Nephron progenitor cell (in vitro differentiated cells): ENCODE results near the gene USP6NL.
A peak's percentile ranks its signal among the peaks of the same experiment; 100 is the strongest.

Experiments used
- DNase-seq: peaks from one replicate; pipeline ENCODE4 v3.0.0; 2021
- H3K27ac Mint-ChIP-seq: 2 replicates; pipeline ENCODE4 v1.8.0; 2021; ENCODE audit warnings: mild to moderate bottlenecking, moderate library complexity, mixed read lengths
- H3K27me3 Mint-ChIP-seq: 2 replicates; pipeline ENCODE4 v1.8.0; 2021; ENCODE audit warnings: mild to moderate bottlenecking, low read depth, mixed read lengths; ENCODE audit not compliant: poor library complexity
- H3K36me3 Mint-ChIP-seq: 2 replicates; pipeline ENCODE4 v1.8.0; 2021; ENCODE audit warnings: low read depth, mixed read lengths
- H3K4me1 Mint-ChIP-seq: 2 replicates; pipeline ENCODE4 v1.8.0; 2021; ENCODE audit warnings: mixed read lengths
- H3K4me3 Mint-ChIP-seq: 2 replicates; pipeline ENCODE4 v1.8.0; 2021; ENCODE audit warnings: mild to moderate bottlenecking, moderate library complexity, mixed read lengths
- H3K9me3 Mint-ChIP-seq: 2 replicates; pipeline ENCODE4 v1.8.0; 2021; ENCODE audit warnings: mild to moderate bottlenecking, moderate library complexity, mixed read lengths
- TF ChIP-seq, protein P1 (sequence below): fragments of 200-600 bp; sonication (generic); IDR thresholded peaks from 2 replicates; pipeline ENCODE4 v1.5.0; 2021; ENCODE audit warnings: antibody characterized with exemption

The USP6NL gene

GRCh38 chr10:11612021-11613001 is 861 bp upstream of the USP6NL start:
- peaks cover 12% of the 10 kb centered on the region for H3K36me3 Mint-ChIP-seq
- no peak overlapping the region for H3K27ac Mint-ChIP-seq
- H3K4me1 Mint-ChIP-seq: peaks cover 40% of the 10 kb centered on the region
- H3K9me3 Mint-ChIP-seq: peaks cover 9% of the 10 kb centered on the region
- TF ChIP-seq, protein P1, sequence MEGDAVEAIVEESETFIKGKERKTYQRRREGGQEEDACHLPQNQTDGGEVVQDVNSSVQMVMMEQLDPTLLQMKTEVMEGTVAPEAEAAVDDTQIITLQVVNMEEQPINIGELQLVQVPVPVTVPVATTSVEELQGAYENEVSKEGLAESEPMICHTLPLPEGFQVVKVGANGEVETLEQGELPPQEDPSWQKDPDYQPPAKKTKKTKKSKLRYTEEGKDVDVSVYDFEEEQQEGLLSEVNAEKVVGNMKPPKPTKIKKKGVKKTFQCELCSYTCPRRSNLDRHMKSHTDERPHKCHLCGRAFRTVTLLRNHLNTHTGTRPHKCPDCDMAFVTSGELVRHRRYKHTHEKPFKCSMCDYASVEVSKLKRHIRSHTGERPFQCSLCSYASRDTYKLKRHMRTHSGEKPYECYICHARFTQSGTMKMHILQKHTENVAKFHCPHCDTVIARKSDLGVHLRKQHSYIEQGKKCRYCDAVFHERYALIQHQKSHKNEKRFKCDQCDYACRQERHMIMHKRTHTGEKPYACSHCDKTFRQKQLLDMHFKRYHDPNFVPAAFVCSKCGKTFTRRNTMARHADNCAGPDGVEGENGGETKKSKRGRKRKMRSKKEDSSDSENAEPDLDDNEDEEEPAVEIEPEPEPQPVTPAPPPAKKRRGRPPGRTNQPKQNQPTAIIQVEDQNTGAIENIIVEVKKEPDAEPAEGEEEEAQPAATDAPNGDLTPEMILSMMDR: no peak
- H3K4me3 Mint-ChIP-seq: peak overlapping the region; percentile 84
- no peaks in the 10 kb centered on the region for H3K27me3 Mint-ChIP-seq
- DNase-seq: no peak

GRCh38 chr10:11610826-11611247 is 613 bp downstream of the USP6NL start:
- peak overlapping the region; percentile 95 for H3K27ac Mint-ChIP-seq
- H3K27me3 Mint-ChIP-seq: no peaks in the 10 kb centered on the region
- H3K9me3 Mint-ChIP-seq: peaks cover 7% of the 10 kb centered on the region
- H3K4me1 Mint-ChIP-seq: peaks cover 36% of the 10 kb centered on the region
- H3K36me3 Mint-ChIP-seq: peaks cover 26% of the 10 kb centered on the region
- peak overlapping the region; percentile 95 for H3K4me3 Mint-ChIP-seq
- TF ChIP-seq, protein P1: no peak
- DNase-seq: no peak

DNA sequence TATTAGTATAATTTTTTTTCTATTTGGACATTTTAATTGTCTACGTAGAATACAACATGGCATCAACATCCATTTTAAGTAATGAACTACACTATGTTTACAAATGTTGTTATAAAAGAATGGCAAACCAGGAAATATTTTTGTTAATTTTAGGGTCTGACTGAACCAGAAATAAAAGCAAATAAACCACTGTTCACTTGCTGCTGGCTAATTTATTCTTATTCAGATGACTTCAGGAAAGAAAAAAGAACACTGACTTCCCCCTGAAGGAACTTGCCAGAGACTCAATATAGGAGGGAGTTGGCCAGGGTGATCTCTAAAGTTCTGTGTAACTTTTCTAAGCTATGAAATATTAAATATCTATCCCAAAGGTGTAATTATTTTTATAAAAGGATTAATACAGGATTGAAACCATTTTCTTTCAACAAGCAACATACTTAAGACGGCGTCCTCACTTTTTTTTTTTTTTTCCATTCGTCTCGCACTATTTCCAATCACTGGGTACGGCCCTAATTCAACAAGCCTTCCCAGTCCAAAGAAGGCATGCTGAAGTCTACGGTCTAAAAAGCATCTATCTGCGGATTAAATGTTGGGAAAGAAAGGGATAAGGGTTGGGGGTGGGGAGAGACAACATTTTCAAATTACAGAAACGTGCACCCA is 1.2 kb downstream of the USP6NL start:
- Mint-ChIP-seq H3K27me3 (no peaks in the 10 kb centered on the region), H3K36me3 (peaks cover 32% of the 10 kb centered on the region), H3K9me3 (peaks cover 12% of the 10 kb centered on the region), H3K27ac (peak overlapping the region; percentile 95), H3K4me3 (peak overlapping the region; percentile 95), H3K4me1 (peaks cover 30% of the 10 kb centered on the region)
- TF ChIP-seq, protein P1: no peak
- DNase-seq: no peak

- TF ChIP-seq, protein P1: no peak
- no peak for DNase-seq
- Mint-ChIP-seq H3K9me3 (peaks cover 17% of the 10 kb centered on the region), H3K36me3 (peaks cover 38% of the 10 kb centered on the region), H3K4me1 (peaks cover 28% of the 10 kb centered on the region), H3K27me3 (no peaks in the 10 kb centered on the region), H3K4me3 (peak overlapping the region; percentile 95), H3K27ac (no peak overlapping the region)
Observed at GRCh38 chr10:11609492-11610093, 1.9 kb downstream of the USP6NL start.

- peak overlapping the region; percentile 95 for H3K4me3 Mint-ChIP-seq
- H3K4me1 Mint-ChIP-seq: peaks cover 30% of the 10 kb centered on the region
- TF ChIP-seq, protein P1: no peak
- no peak overlapping the region for H3K27ac Mint-ChIP-seq
- H3K27me3 Mint-ChIP-seq: no peaks in the 10 kb centered on the region
- H3K36me3 Mint-ChIP-seq: peaks cover 42% of the 10 kb centered on the region
- peaks cover 21% of the 10 kb centered on the region for H3K9me3 Mint-ChIP-seq
- DNase-seq: no peak
Observed at GRCh38 chr10:11609052-11609451, 2.4 kb downstream of the USP6NL start.
